GM21360 (cell line): ENCODE measurements around the gene FLYWCH1.

Experiments used
- ATAC-seq: cut with Tn5 transposase; IDR thresholded peaks from one replicate; pipeline ENCODE4 v1.9.1; 2021; ENCODE audit warnings: mild to moderate bottlenecking, moderate library complexity; ENCODE audit not compliant: unreplicated experiment

Gene FLYWCH1

DNA sequence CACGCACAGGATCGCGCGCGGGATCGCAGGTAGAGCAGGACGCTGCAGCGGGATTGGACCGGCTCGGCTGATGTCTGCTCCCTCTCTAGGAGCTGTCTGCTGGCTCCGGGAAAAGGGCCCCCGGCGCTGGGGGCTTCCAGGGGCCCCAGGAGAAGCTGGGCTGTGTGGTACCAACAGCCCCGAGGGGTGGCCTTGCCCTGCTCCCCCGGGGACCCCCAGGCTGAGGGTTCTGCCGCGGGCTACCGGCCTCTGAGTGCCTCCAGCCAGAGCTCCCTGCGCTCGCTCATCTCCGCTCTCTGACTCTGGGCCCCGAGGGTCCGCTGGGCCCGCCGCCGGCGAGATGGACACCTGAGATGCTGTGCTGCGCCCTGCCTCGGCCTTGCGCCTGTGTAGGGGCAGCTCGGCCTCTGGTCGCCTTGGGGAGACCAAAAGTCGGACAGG is 56.0 kb downstream of the FLYWCH1 start:
- no peak for ATAC-seq

DNA sequence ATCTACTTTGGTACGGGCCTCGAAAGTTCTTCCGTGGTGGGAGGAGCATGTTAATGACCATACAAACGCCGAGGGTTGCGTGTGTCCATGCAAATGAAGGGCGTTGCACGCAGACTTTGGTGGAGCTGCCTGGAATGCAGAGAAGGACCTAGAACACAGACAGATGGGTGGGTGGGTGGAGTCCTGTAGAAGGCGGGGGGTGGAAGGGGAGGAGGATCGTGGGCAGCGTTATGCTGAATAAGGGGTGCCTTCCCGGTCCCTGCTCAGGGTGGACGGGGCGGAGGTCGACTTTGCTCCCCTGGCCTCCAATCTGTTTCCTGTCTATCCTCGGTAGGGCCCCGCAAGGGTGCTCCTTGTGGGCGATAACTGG is 56.6 kb downstream of the FLYWCH1 start:
- ATAC-seq = no peak

DNA sequence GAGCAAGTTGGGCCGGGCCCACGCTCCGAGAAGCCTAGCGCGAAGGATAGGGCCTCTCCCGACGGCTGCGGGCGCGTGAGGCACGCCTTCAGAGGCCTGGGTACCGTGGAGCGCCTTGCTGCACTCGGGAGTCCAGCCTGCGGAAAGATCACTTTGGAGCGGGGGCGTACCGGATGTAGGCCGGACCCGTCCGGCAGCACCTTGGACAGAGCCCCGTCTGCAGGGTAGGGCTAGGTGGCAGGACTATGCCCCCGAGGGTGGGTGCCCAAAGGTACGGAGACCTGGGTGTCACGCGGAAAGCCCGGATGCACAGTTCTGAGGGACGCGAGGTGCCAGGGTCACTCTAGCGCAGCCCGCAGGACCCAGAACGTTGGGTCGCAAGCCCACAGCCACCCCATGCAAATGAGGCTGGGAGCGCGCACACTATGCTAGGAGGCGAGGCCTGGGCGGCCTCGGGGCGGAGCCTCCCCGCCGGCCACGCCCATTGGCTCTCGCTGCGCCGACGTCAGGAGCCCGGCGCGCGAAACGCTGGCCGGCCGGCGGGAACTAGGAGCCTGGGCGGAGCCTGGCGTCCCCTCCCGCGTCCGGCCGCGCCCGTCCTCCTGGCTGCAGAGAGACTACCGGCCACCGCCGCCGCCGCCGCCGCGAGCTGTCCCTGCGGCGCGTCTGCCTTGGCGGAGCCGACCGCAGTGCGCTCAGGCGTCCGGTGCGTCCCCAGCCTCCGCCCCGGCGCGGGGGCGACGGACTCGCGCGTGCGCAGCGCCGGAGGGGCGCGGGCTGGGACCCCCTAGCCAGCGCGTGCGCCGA is 57.2 kb downstream of the FLYWCH1 start, which contains the start of gene PAQR4:
TSS of gene PAQR4 (plus strand) at position 611 of the 807 bp plus-strand sequence. CDS start 327 bp downstream, outside the sequence.
- ATAC-seq = peak; percentile 61

DNA sequence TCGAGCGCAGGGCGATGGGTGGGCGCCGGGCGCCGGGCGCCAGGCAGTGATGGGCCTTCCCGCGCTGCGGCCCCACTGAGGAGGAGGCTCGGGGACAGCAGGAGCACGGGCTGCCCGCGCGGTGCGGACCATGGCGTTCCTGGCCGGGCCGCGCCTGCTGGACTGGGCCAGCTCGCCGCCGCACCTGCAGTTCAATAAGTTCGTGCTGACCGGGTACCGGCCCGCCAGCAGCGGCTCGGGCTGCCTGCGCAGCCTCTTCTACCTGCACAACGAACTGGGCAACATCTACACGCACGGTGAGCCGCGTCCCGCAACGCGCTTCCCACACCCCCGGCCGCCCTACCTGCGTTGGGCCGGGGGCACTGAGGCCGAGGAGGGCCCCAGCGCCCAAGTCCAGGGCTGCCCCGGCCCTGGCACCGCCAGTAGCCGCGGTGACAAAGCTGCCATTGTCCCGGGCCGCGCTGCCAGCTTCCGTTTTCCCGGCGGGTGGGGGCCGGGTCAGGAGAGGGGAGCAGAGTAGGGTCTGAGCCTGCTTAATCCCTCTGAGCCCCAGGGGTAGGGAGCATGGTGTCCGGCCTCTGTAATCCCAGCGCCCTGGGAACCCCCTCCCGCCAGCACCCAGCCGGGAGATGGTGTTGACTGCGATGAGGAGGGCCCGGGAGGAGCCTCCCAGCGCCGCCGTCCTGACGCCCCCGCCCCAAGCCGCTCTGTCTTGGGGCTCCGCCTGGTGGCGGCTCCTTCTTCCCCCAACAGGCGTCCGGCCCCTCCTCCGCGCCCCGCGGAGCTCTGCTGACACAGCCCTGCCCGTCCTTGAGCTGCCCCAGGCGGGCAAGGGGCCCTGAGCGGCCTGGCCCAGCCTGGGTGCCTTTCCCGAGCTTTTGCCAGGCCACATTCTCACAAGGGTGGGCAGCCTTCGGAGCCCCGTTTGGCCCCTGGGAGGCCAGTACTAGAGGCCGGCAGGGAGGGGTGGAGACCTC is 58.1 kb downstream of the FLYWCH1 start:
- peak; percentile 39 for ATAC-seq

DNA sequence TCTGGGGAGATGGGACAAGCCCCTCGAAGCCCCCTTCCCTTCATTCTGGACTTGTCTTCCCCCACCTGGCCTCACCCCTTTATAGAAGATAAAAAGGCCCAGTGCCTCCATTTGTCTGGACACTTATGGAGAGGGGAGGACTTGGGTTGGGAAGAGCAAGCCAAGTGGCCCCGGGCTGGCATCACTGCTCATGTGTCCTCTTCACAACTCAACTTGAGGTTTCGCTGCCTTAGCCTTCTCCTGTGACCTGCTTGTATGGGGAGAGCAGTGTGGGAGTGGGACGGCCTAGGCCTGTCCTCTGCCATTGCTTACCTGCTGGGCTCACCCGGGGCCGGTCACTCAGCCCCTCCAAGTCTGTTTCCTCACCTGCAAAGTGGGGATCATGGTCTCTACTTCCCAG is 58.8 kb downstream of the FLYWCH1 start:
- no peak for ATAC-seq

DNA sequence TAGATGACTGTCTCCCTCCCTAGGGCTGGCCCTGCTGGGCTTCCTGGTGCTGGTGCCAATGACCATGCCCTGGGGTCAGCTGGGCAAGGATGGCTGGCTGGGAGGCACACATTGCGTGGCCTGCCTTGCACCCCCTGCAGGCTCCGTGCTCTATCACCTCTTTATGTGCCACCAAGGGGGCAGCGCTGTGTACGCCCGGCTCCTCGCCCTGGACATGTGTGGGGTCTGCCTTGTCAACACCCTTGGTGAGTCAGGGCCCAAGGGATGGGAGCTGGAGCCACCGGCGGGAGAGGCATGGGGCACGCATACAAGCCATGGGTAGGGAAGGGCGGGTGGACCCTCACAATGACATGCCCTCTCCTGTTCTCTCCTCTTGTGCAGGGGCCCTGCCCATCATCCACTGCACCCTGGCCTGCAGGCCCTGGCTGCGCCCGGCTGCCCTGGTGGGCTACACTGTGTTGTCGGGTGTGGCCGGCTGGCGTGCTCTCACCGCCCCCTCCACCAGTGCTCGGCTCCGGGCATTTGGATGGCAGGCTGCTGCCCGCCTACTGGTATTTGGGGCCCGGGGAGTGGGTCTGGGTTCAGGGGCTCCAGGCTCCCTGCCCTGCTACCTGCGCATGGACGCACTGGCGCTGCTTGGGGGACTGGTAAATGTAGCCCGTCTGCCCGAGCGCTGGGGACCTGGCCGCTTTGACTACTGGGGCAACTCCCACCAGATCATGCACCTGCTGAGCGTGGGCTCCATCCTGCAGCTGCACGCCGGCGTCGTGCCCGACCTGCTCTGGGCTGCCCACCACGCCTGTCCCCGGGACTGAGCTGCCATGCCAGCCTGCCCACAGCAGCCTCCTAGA is 59.6 kb downstream of the FLYWCH1 start:
- ATAC-seq = no peak

DNA sequence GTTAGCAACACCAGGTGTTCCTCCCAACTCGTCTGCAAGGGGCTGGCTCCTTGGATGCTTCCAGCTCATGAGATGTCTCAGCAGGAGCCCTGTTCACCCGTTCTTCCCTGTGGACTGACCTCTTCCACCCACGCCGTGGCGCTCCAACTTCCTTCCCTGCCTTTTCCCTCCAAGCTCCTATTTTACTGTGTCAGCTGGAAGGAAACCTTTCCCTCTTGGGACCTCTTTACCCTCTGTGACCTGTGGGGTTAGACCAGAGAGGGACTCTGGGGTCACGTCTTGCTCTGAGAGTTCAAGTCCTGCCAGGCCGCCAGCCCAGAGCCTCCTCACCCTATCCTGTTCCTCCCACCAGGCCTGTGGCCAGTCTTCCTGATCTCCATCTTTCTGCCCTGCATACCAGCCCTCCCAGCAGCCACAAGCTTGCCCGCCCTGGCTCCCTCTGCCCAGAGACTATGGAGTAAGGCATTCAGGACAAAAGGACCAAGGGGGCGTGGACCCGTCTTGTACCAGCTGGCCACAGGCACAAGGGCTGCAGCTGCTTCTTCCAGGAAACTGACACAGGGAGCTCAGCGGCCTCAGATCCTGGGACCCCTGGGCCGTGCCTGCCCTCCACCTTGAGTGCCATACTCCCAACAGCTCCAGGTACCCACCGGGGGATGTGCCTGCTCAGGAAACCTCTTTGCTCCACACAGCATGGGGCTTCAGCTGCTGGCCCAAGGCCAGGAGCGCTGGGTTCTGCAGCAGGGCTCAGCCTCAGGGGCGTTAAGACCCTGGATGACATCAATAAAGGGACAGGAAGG is 60.5 kb downstream of the FLYWCH1 start:
- no peak for ATAC-seq

DNA sequence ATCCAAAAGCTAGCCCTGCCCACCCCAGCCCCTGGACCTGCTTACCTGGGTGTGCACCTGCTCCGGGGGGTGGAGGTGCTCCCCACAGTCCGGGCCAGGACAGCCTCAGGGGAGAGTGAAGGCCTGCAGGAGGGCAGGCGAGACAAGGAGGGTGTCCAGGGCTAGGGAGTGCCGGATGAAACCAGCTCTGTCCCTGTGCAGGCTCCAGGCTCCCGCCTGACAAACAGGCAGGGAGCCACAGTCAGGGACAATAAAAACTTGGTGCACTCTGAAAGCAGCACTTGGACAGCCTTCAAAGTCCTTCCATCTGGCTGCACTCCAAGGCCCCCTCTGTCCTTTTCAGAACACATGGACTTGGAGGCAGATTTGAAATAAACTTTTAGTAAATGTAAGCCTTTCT is 61.4 kb downstream of the FLYWCH1 start:
- no peak for ATAC-seq

DNA sequence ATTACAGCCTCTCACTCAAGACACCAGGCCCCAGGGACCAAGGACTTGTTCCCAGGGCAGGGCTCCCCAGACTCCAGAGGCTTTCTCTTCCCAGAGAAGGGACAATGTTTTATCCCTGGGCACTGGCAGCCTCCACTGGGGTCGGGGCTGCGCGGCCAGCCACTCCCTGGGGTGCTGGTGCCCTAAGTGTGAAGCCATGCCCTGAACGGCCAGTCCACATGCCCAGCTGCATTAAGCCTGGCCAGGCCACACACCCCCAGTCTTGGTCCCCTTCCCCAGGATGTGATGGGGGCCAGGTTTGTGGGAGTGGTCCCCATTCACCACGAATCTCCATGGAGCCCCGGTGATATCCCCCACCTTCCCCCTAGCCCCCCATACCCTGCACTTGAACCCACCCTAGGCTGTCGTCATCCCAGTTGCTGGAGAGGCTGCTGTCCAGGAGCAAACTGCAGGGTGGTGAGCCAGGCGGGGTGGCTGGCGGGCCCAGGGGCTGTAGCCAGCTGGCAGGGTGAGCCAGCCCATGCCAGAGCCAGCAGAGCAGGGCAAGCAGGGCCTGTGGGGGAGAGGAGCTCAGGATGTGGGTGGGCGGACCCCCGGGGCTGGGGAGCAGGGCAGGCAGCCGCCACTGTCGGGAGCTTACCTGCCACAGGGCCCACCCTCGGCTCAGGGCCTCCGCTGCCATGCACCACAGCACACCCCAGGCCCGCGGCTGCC is 62.0 kb downstream of the FLYWCH1 start:
- ATAC-seq = no peak

DNA sequence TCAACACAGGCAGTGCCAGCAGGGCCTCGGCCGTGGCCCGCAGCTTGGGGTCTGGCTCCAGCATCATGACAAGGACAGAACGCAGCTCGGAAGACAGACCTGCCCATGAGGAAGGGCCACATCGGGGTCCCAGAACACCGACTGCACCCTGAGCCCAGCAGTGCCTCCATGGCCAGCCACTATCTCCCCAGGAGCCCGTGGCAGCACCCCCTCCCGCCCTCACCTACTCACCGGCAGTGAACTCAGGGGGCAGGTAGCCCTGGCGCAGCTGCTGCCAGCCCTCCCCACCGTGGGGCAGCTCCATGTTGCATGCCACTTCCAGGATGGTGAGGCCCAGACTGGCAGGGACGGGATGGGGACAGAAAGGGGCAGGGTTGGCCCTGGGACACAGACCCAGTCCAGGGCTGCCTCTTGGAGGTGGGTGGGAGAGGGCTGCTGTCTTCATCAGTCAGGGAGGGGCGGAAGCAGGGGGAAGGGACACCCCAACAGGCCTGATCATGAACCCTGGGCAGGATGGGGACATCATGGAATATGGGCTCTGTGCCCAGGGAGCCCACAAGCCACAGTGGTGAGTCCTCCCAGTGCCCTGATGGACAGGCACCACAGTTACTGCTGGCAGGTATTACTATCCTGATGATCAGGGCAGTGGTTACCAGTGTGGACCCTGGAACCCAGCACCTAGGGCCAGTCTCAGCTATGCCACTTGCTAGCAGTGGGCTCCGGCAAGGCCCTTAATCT is 62.8 kb downstream of the FLYWCH1 start:
- no peak for ATAC-seq

DNA sequence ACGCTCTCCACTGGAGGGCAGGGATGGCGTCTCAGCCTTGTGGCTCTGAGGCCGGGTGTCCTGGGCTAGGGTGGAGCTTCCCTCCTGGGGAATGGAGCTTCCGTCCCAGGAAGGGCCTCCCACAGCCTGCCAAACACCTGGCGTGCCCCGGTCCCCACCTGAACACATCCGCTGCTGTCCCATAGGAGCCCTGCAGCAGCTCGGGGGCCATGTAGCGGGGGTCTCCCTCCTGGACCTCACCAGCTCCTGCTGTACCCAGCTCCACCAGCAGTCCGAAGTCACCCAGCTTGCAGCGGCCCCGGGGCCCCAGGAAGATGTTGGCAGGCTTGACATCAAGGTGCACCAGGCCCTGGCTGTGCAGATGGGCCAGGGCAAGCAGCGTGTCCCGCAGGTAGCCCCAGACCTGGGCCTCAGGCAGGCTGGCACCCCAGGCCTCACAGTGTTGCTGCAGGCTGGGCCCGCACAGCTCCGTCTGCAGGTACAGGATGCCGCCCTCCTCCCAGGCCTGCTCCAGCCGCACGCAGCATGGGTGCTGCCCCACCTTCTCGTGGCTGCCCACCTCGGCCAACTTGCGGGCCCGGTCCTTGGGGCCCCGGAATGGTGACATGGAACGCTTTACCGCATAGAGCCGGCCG is 63.5 kb downstream of the FLYWCH1 start:
- no peak for ATAC-seq

DNA sequence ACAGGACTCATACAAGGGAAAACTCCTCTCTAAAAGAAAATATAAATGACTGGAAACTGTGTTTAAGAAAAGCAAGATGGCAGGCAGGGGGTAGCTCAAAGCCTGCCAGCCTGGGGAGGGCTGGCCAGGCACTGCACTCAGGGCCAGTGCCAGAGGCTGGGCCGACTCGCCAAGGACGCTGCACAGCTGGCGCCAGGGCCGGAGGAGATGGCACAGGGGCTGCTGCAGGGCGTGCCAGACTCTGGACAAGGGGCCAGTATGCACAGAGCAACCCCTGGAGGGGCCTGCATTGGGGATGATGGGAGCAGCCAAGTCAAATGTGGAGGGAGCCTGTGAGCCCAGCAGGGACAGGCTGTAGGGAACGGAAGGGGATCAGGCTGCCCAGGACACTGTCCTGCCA is 64.5 kb downstream of the FLYWCH1 start:
- no peak for ATAC-seq

DNA sequence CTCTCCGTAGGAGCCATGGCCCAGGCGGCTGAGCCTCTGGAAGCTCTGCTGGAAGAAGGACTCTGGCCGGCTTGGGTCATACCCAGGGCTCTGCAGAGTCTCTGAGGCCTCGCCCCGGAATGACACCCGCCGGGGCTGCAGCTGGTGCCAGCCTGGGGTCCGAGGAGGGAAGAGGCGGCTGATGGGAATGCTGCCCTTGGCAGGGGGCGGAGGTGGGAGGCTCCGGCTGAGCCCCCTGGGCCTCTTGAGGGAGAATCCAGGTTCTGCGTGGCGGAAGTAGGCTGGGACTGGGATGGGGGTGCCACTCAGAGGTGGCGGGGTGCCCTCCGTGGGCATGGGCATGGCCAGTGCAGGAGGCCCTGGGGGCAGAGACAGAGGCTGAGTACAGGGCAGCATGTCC is 64.9 kb downstream of the FLYWCH1 start:
- no peak for ATAC-seq

DNA sequence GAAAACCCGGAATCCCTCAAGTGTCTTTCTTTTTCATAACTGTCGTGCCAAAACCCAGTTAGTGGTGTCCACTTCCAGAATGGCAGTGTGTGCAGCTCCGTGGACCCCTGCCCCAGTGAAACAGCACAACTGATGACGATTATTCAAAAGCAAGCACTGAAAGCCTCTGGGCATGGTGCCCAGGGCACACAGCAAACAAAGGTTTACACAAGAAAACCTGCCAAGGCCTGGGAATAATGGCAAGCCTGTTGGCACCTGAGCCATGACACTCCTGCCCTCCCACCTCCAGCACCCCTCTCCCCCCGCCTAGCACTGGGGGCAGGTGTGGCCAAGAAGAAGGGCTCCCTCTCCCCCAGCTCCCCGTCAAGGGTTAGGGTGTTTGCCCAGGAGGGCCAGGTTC is 65.7 kb downstream of the FLYWCH1 start:
- ATAC-seq = no peak

DNA sequence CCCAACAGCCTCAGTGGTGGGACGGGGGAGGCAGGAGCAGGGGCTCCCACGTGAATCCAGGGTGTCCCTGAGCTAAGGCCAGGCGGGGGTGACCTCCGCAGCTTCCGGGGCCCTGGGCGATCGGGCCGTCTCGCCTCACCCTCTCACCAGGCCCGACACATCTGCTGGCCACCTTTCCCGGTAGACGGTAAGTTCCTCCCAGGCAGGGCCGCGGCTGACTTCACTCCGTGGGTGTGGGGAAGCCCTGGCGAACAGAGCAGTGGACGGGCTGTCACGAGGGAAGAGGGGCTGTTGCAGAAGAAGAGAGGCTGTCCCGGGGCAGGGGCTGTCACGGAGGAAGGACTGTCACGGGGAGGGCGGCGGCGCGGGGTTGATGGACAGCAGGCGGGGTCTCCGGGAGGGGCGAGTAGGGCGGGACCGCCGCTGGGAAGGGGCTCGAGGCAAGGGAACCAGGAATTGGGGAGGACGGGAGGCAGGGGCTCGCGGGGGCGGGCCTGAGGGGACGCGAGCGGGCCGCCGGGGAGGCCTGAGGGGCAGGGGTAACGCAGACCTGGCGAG is 68.0 kb downstream of the FLYWCH1 start:
- ATAC-seq = peak; percentile 7

DNA sequence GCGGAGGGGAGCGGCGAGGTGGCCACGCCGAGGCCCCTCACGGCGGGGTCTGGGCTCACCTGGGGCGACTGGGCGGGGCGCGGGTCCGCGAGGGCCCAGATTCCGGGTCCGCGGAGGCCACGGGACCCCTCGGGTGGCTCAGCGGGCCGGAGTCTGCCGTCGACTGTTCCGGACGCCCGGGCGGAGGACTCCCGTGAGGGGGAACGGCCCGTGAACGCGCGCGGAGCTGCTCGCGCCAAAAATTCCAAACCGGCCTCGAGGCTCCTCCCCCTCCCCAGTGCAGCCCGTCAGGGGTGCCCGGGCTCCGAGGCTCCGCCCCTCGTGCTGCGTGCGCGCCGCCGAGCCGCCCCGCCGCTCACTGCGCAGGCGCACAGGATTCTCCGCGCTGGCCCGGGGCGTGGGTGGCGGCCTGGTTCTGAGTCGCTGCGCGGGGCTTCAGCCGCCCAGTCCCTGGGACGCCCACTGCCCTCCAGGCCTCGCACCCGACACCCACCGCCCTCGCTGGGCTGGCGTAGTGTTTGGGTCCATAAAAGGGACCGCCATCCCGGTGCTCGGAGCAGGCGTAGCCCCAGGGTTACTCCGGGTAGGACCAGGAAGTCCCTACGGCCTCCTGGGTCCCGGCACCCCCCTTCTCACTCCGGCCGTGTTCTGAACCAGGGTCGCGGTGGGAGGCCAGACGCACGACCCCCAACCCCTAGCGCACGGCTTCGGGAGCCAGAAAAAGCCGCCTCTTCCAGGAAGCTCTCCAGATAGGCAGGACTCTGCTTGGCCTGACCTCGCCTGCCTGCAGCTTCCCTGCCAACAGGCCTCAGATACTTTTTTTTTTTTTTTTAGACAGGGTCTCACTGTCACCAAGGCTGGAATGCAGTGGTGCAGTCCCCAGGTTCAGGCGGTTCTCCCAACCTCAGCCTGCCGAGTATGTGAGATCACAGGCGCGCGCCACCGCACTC is 68.8 kb downstream of the FLYWCH1 start, which contains the start of gene PKMYT1:
TSS of gene PKMYT1 (minus strand) at position 220 of the 950 bp plus-strand sequence. CDS start 789 bp downstream, outside the sequence.
- ATAC-seq = peak; percentile 50
